Panc1 (cell line): ENCODE results near the gene GDF7.

Source experiments
- CTCF ChIP-seq: fragments of 450-650 bp; IDR thresholded peaks from 2 replicates; pipeline ENCODE4 v1.5.1; 2017; ENCODE audit warnings: mild to moderate bottlenecking
- POLR2AphosphoS5 ChIP-seq: IDR thresholded peaks from 2 replicates; pipeline ENCODE4 v1.6.1; 2012; ENCODE audit warnings: mild to moderate bottlenecking, low read depth, low read length, moderate library complexity
- REST ChIP-seq, 2 experiments: IDR thresholded peaks; 2 replicates each; pipeline ENCODE4 v1.6.1; 2011 to 2012; ENCODE audit warnings: low read depth in 2 of 2, control low read depth in 1 of 2, low read length in 1 of 2, mild to moderate bottlenecking in 1 of 2, moderate library complexity in 1 of 2; ENCODE audit not compliant: insufficient read depth in 1 of 2

GRCh38 chr2:20652673-20653575 is 14.0 kb upstream of the GDF7 start:
- TF ChIP-seq CTCF (no peak), POLR2AphosphoS5 (no peak), REST (IDR thresholded peaks at IDR 0.05; ENCODE audit: insufficient read depth in 1 of 2, low read depth in 2 of 2, low read length in 1 of 2) (no peak)
